ENCODE measurements around the gene PUDP. TPM values are rescaled to one million over a fixed set of nuclear protein-coding genes. Genes with fewer than 3 reads are reported as not detected.

The PUDP gene
- total and polyA plus RNA-seq, 4 donors = 5.3 to 9.4 (median 6.8) TPM

- 93% methylated on average over 2 of the region's 2 CpGs for WGBS
- Histone ChIP-seq H3K9ac (ENCODE audit: low read depth in 1 of 2, low read length in 2 of 2) (no peak overlapping the region), H3K27me3 (ENCODE audit: control insufficient read depth in 4 of 4, insufficient read depth in 4 of 4, low read length in 3 of 4) (no peaks in the 10 kb centered on the region), H3K4me1 (ENCODE audit: control insufficient read depth in 4 of 4, insufficient read depth in 4 of 4, low read length in 3 of 4) (no peaks in the 10 kb centered on the region), H3K4me3 (ENCODE audit: low read depth in 1 of 3, low read length in 3 of 3) (no peak overlapping the region), H3K9me3 (ENCODE audit: control insufficient read depth in 4 of 4, low read length in 3 of 4) (no peaks in the 10 kb centered on the region), H3K27ac (ENCODE audit: low read depth in 1 of 2, low read length in 2 of 2) (no peak overlapping the region), H3K36me3 (ENCODE audit: control insufficient read depth in 4 of 4, insufficient read depth in 3 of 4, low read depth in 1 of 4, low read length in 3 of 4) (no peaks in the 10 kb centered on the region)
- TF ChIP-seq NR2F2 (IDR thresholded peaks at IDR 0.05) (no peak), GABPA (IDR thresholded peaks at IDR 0.05 in 1 of 2, conservative IDR thresholded peaks at IDR 0.05 in 1 of 2) (no peak), REST (IDR thresholded peaks at IDR 0.05) (no peak), EGR1 (IDR thresholded peaks at IDR 0.05; ENCODE audit: low read depth in 2 of 2) (no peak), SP1 (IDR thresholded peaks at IDR 0.05) (no peak), ATF3 (IDR thresholded peaks at IDR 0.05) (no peak), FOXA1 (IDR thresholded peaks at IDR 0.05) (no peak), JUND (IDR thresholded peaks at IDR 0.05) (no peak), FOXA2 (IDR thresholded peaks at IDR 0.05) (no peak), MAX (IDR thresholded peaks at IDR 0.05) (no peak), ZBTB33 (IDR thresholded peaks at IDR 0.05) (no peak), HNF4A (conservative IDR thresholded peaks at IDR 0.05) (no peak), TAF1 (conservative IDR thresholded peaks at IDR 0.05) (no peak), RXRA (IDR thresholded peaks at IDR 0.05) (no peak), HNF4G (IDR thresholded peaks at IDR 0.05) (no peak), RAD21 (IDR thresholded peaks at IDR 0.05) (no peak), YY1 (IDR thresholded peaks at IDR 0.05) (no peak), CTCF (IDR thresholded peaks at IDR 0.05; ENCODE audit: low read depth, low read length, missing input control) (no peak)
- DNase-seq (ENCODE audit: low spot score) = no peak
These were observed 43.7 kb upstream of the PUDP start for GRCh38 chrX:7191681-7192110.

All from liver (tissue), 9 donors.